HepG2 (cell line): ENCODE results near the gene LDLRAD4.

Experiments used
- ZNF253 ChIP-seq: sonication (generic); formaldehyde crosslinking; IDR thresholded peaks from 2 replicates; pipeline ENCODE4 v1.8.0; 2022; ENCODE audit warnings: mild to moderate bottlenecking, missing genetic modification reagents, borderline replicate concordance
- ZNF432 ChIP-seq: sonication (generic); formaldehyde crosslinking; IDR thresholded peaks from 2 replicates; pipeline ENCODE4 v1.5.0; 2020; ENCODE audit warnings: missing genetic modification reagents, mild to moderate bottlenecking, borderline replicate concordance
- ZNF615 ChIP-seq: sonication (generic); formaldehyde crosslinking; IDR thresholded peaks from 2 replicates; pipeline ENCODE4 v1.5.0; 2020; ENCODE audit warnings: mild to moderate bottlenecking, missing genetic modification reagents, borderline replicate concordance
- TF ChIP-seq, protein P1 (sequence below): sonication (generic); formaldehyde crosslinking; IDR thresholded peaks from 2 replicates; pipeline ENCODE4 v1.5.0; 2020; ENCODE audit warnings: mild to moderate bottlenecking, missing genetic modification reagents, moderate library complexity

DNA sequence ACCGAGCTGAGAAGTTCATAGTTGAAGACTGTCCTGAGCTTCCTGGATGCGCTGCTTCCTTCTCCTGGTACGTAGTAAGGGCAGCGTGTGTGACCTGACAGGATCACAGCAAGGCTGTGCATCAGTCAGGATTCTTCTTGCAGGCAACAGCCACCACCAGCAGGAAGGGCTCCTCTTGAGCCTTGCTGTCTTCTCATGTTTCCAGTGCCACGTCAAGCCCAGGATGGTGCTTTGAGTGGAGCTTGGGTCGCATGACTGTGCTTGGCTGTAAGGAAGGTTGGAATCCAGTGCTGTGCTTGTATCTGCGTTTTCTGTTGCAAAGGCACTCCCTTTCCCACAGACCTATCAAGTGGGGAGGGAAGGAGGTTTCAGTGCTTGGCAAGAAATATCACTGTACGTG is 194.3 kb downstream of the LDLRAD4 start:
- TF ChIP-seq ZNF253 (CRISPR knock-in tag) (no peak), ZNF615 (CRISPR knock-in tag) (no peak), ZNF432 (CRISPR knock-in tag) (no peak)
- TF ChIP-seq, protein P1, sequence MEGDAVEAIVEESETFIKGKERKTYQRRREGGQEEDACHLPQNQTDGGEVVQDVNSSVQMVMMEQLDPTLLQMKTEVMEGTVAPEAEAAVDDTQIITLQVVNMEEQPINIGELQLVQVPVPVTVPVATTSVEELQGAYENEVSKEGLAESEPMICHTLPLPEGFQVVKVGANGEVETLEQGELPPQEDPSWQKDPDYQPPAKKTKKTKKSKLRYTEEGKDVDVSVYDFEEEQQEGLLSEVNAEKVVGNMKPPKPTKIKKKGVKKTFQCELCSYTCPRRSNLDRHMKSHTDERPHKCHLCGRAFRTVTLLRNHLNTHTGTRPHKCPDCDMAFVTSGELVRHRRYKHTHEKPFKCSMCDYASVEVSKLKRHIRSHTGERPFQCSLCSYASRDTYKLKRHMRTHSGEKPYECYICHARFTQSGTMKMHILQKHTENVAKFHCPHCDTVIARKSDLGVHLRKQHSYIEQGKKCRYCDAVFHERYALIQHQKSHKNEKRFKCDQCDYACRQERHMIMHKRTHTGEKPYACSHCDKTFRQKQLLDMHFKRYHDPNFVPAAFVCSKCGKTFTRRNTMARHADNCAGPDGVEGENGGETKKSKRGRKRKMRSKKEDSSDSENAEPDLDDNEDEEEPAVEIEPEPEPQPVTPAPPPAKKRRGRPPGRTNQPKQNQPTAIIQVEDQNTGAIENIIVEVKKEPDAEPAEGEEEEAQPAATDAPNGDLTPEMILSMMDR (CRISPR knock-in tag): no peak
